Psoas muscle (tissue), 8 donors: ENCODE measurements around the gene CD79B. TPM values are rescaled to one million over a fixed set of nuclear protein-coding genes. Genes with fewer than 3 reads are reported as not detected.
"Not testable (repeated sequence)": the region's sequence is repeated elsewhere in the genome, so short reads cannot be mapped to it uniquely, and the experiment has no call there.

Experiments
- ATAC-seq, 4 donors: fragments of 200-7000 bp; cut with Tn5 transposase; one replicate each; pipeline ENCODE4 v1.9.1; 2020; ENCODE audit warnings: moderate library complexity in 3 of 4, mild to moderate bottlenecking in 2 of 4
- DNase-seq, 2 donors: peaks; one replicate each; pipeline ENCODE4 v3.0.0-alpha.2; 2020
- H3K27ac ChIP-seq: fragments of 200-600 bp; one replicate; pipeline ENCODE4 v1.8.0; 2022
- H3K27me3 ChIP-seq, 3 donors: fragments of 200-600 bp in 1 of 3; one replicate each; pipeline versions ENCODE4 v1.6.1 to v1.8.0; 2013 to 2022; ENCODE audit warnings: low read length in 2 of 3, mild to moderate bottlenecking in 2 of 3, moderate library complexity in 1 of 3; ENCODE audit not compliant: insufficient read depth in 3 of 3
- H3K36me3 ChIP-seq, 2 donors: fragments of 200-600 bp in 1 of 2; one replicate each; pipeline versions ENCODE4 v1.6.1 to v1.8.0; 2013 to 2022; ENCODE audit warnings: low read depth in 1 of 2, mild to moderate bottlenecking in 1 of 2, moderate library complexity in 1 of 2; ENCODE audit not compliant: insufficient read depth in 1 of 2
- H3K4me1 ChIP-seq: fragments of 200-600 bp; one replicate; pipeline ENCODE4 v1.8.0; 2022
- H3K4me3 ChIP-seq: fragments of 200-600 bp; one replicate; pipeline ENCODE4 v1.8.0; 2022; ENCODE audit warnings: mild to moderate bottlenecking
- H3K9me3 ChIP-seq: fragments of 200-600 bp; one replicate; pipeline ENCODE4 v1.8.0; 2022
- CTCF ChIP-seq: fragments of 200-600 bp; IDR thresholded peaks from one replicate; pipeline ENCODE4 v1.8.0; 2022; ENCODE audit warnings: antibody characterized with exemption
- WGBS, 3 donors: extraction: QIAGEN DNeasy Blood & Tissue Kit; methylation state at CpG; one replicate each; pipeline versions ENCODE4 v1.1.6 to v1.1.7; 2013; 5-methylcytosine and 5-hydroxymethylcytosine counted together
- intact Hi-C, 2 donors: fragments of 100-400 bp; cut with DNase I; formaldehyde crosslinking; loops; one replicate each; pipeline versions ENCODE4 v1.11.0 to v1.14.2; 2022
- polyA plus RNA-seq, 3 donors: library from polyadenylated mRNA; stranded (reverse); fragments of 200-250 nt; gene quantifications; one replicate each; pipeline ENCODE4 v1.2.3, GENCODE V29; 2013
- total RNA-seq, 4 donors: library from RNA; stranded (reverse); fragmentation: NEBNext Ultra II Directional in 2 of 4; extraction: Animal tissue kit (Norgen Biotek cat#: 25700) in 2 of 4; gene quantifications; one replicate each; pipeline versions ENCODE4 v1.2.1 to v1.2.4, GENCODE V29; 2021 to 2023
- donor health status: healthy with polysubstance abuse.
- donor health status: DM: no; HTN: no; CAD: no; lungs with moderate emphysema.
- donor health status: Bipolar disorder and iron deficiency.
- donor health status: healthy.
- donor health status: DM: yes; HTN: yes; CAD: no.
- donor health status: DM: no; HTN: no; CAD: no.
- donor health status: DM: no; HTN: no; CAD: no.
- donor health status: DM: yes; HTN: yes; CAD: no.

Gene CD79B
- total and polyA plus RNA-seq, 7 donors = 1.9 to 5.7 (median 3.7) TPM

- H3K27ac ChIP-seq, H3K9me3 ChIP-seq, ATAC-seq, intact Hi-C loops, H3K4me1 ChIP-seq, H3K36me3 ChIP-seq, H3K4me3 ChIP-seq, DNase-seq, H3K27me3 ChIP-seq: not testable (repeated sequence)
- 54 to 59% (median 55%) methylated on average over 11 of the region's 11 CpGs for WGBS, 3 donors
Observed at GRCh38 chr17:63892316-63893037, 39.7 kb downstream of the CD79B start.

GRCh38 chr17:63889026-63889848 lies 42.9 kb downstream of the CD79B start:
- TF ChIP-seq CTCF = peak; percentile 24
- H3K4me1 ChIP-seq, DNase-seq, H3K27ac ChIP-seq, H3K9me3 ChIP-seq, H3K4me3 ChIP-seq, intact Hi-C loops, H3K27me3 ChIP-seq, H3K36me3 ChIP-seq: not testable (repeated sequence)
- 28 to 29% (median 28%) methylated on average over 13 of the region's 13 CpGs for WGBS, 3 donors
- ATAC-seq = peak; percentile 57 to 72 (median 68)

- peak; percentile 20 to 66 (median 54) for ATAC-seq
- H3K4me1 ChIP-seq, H3K36me3 ChIP-seq, H3K9me3 ChIP-seq, DNase-seq, H3K27me3 ChIP-seq, H3K27ac ChIP-seq, H3K4me3 ChIP-seq, intact Hi-C loops: not testable (repeated sequence)
- 38 to 58% (median 41%) methylated on average over 9 to 11 of the region's 11 CpGs for WGBS, 3 donors
Observed at GRCh38 chr17:63885119-63885518, 47.0 kb downstream of the CD79B start.

GRCh38 chr17:63882626-63883126 lies 49.5 kb downstream of the CD79B start:
- H3K27ac ChIP-seq, intact Hi-C loops, H3K36me3 ChIP-seq, DNase-seq, H3K4me3 ChIP-seq, ATAC-seq, H3K9me3 ChIP-seq, H3K4me1 ChIP-seq, H3K27me3 ChIP-seq: not testable (repeated sequence)
- WGBS, 3 donors = 76 to 81% (median 79%) methylated on average over 9 of the region's 9 CpGs

GRCh38 chr17:63881935-63882601 lies 50.1 kb downstream of the CD79B start, which contains the start of gene GH2:
TSS of gene GH2 (minus strand) at chr17:63881944. CDS start at chr17:63881801, 143 bp downstream.
- H3K27ac ChIP-seq = no peak within 1 kb of the TSS
- ATAC-seq = peak; percentile 62 to 85 (median 69)
- 38 to 54% (median 53%) methylated on average over 10 to 15 of the region's 15 CpGs for WGBS, 3 donors
- intact Hi-C loops = no loop called here
- H3K36me3 ChIP-seq = no peaks in the 10 kb centered on the region
- H3K4me1 ChIP-seq = peaks cover 3% of the 10 kb centered on the region
- no peaks in the 10 kb centered on the region for H3K9me3 ChIP-seq
- no peaks in the 10 kb centered on the region for H3K27me3 ChIP-seq
- TF ChIP-seq CTCF = peak; percentile 40
- DNase-seq = peak in 1 of 2 donors; percentile 26
- no peak within 1 kb of the TSS for H3K4me3 ChIP-seq

GRCh38 chr17:63881337-63881736 lies 50.8 kb downstream of the CD79B start:
- ATAC-seq = peak in 3 of 4 donors; percentile 11 to 50 (median 31)
- WGBS, 3 donors = 50 to 57% (median 55%) methylated on average over 10 to 11 of the region's 11 CpGs
- H3K36me3 ChIP-seq, H3K4me1 ChIP-seq, H3K4me3 ChIP-seq, H3K27me3 ChIP-seq, DNase-seq, H3K27ac ChIP-seq, intact Hi-C loops, H3K9me3 ChIP-seq: not testable (repeated sequence)
